H1 (cell line): ENCODE measurements around the gene PRDM15. TPM values are rescaled to one million over a fixed set of nuclear protein-coding genes. Genes with fewer than 3 reads are reported as not detected.

ENCODE experiments used
- ATF3 ChIP-seq: IDR thresholded peaks from 2 replicates; pipeline ENCODE4 v1.6.1; 2011; ENCODE audit warnings: low read depth, mild to moderate bottlenecking, low read length; ENCODE audit not compliant: insufficient read depth
- CHD1 ChIP-seq: IDR thresholded peaks from 2 replicates; pipeline ENCODE4 v1.6.1; 2012; ENCODE audit warnings: low read depth, low read length, improper control_type of control experiment
- CHD7 ChIP-seq: fragments of 300-600 bp; sonication (generic); IDR thresholded peaks from 2 replicates; pipeline ENCODE4 v1.7.1; 2012; ENCODE audit warnings: low read length, moderate library complexity, mild to moderate bottlenecking, inconsistent platforms; ENCODE audit not compliant: insufficient replicate concordance
- FOSL1 ChIP-seq: IDR thresholded peaks from 2 replicates; pipeline ENCODE4 v1.6.1; 2011; ENCODE audit warnings: mild to moderate bottlenecking, low read depth, low read length, moderate library complexity; ENCODE audit not compliant: insufficient read depth
- GTF2F1 ChIP-seq: IDR thresholded peaks from 2 replicates; pipeline ENCODE4 v1.6.1; 2012; ENCODE audit warnings: low read depth, low read length, improper control_type of control experiment, borderline replicate concordance
- JUN ChIP-seq: IDR thresholded peaks from 2 replicates; pipeline ENCODE4 v1.6.1; 2011; ENCODE audit warnings: low read depth, mild to moderate bottlenecking, improper control_type of control experiment, low read length
- JUND ChIP-seq: IDR thresholded peaks from 2 replicates; pipeline ENCODE4 v1.6.1; 2011; ENCODE audit warnings: mild to moderate bottlenecking, improper control_type of control experiment, low read length
- KDM4A ChIP-seq: IDR thresholded peaks from one replicate; pipeline ENCODE4 v1.7.1; 2012; ENCODE audit warnings: low read depth, mild to moderate bottlenecking, moderate library complexity, low read length, inconsistent platforms; ENCODE audit not compliant: severe bottlenecking
- KDM5A ChIP-seq: fragments of 200-600 bp; IDR thresholded peaks from 2 replicates; pipeline ENCODE4 v1.7.1; 2012; ENCODE audit warnings: mild to moderate bottlenecking, low read length, inconsistent platforms, mixed read lengths
- POLR2A ChIP-seq, 2 experiments: IDR thresholded peaks; 1 replicate in 1 of 2; 2 replicates in 1 of 2; pipeline ENCODE4 v1.6.1; 2011; ENCODE audit warnings: low read depth in 2 of 2, low read length in 2 of 2, mild to moderate bottlenecking in 2 of 2; ENCODE audit errors: control extremely low read depth in 1 of 2
- POLR2AphosphoS5 ChIP-seq: IDR thresholded peaks from 2 replicates; pipeline ENCODE4 v1.6.1; 2011; ENCODE audit warnings: low read depth, low read length
- YY1 ChIP-seq: IDR thresholded peaks from 2 replicates; pipeline ENCODE4 v1.6.1; 2011; ENCODE audit warnings: low read depth, mild to moderate bottlenecking, low read length
- polyA plus RNA-seq, 7 experiments: library from polyadenylated mRNA; depleted of rRNA in 3 of 7; stranded (reverse) in 5 of 7; unstranded in 2 of 7; fragments of >200 nt in 5 of 7; fragments of 200-250 nt in 2 of 7; gene quantifications; 1 replicate in 5 of 7; 2 replicates in 1 of 7; 4 replicates in 1 of 7; pipeline versions ENCODE4 v1.2.1 to v1.2.3, GENCODE V29; 2011 to 2013; ENCODE audit warnings: missing spikeins in 2 of 7, mixed read lengths in 2 of 7
- total RNA-seq: library from RNA; stranded (reverse); fragmentation: NEBNext Ultra II Directional; extraction: Animal tissue kit (Norgen Biotek cat#: 25700); gene quantifications from 2 replicates; pipeline ENCODE4 v1.2.1, GENCODE V29; 2021

Gene PRDM15
- total and polyA plus RNA-seq, 2 of the 8 experiments (the other 6 are each of a cell fraction or from before 2014, with no cell fraction given), result 9.7 to 10.5 TPM

GRCh38 chr21:41781050-41781410, 98.1 kb downstream of the PRDM15 start (continued):
- TF ChIP-seq CHD7 (no peak), KDM5A (no peak), GTF2F1 (no peak), KDM4A (no peak), JUND (no peak), FOSL1 (no peak), JUN (no peak), YY1 (no peak), ATF3 (no peak), CHD1 (no peak), POLR2AphosphoS5 (no peak), POLR2A (IDR thresholded peaks at IDR 0.05; ENCODE audit: control extremely low read depth in 1 of 2, low read depth in 2 of 2, low read length in 2 of 2) (no peak)
